Measurements from ENCODE around the gene FOXRED2.

GRCh38 chr22:36540867-36541642 is 34.2 kb upstream of the FOXRED2 start:
- TF ChIP-seq CTCF (IDR thresholded peaks at IDR 0.05) (no peak), POLR2A (IDR thresholded peaks at IDR 0.05) (no peak), POLR2AphosphoS5 (IDR thresholded peaks at IDR 0.05) (no peak), EP300 (IDR thresholded peaks at IDR 0.05) (no peak)

Data from stomach (tissue), 4 donors.